ENCODE results near the gene MARS2.
"Not testable (repeated sequence)": the region's sequence is repeated elsewhere in the genome, so short reads cannot be mapped to it uniquely, and the experiment has no call there.

The MARS2 gene

GRCh38 chr2:197705121-197705911 lies at the start of gene MARS2:
TSS of gene MARS2 (plus strand) at chr2:197705369. CDS start at chr2:197705406, 37 bp downstream.
- DNase-seq (ENCODE audit: low read depth in 2 of 2): peak; percentile 91 to 93

GRCh38 chr2:197657562-197657961 lies 47.6 kb upstream of the MARS2 start:
- DNase-seq (ENCODE audit: low read depth in 2 of 2): no peak

GRCh38 chr2:197661626-197662025 lies 43.5 kb upstream of the MARS2 start:
- no peak for DNase-seq (ENCODE audit: low read depth in 2 of 2)

GRCh38 chr2:197666277-197666676 lies 38.9 kb upstream of the MARS2 start:
- DNase-seq (ENCODE audit: low read depth in 2 of 2): no peak

GRCh38 chr2:197668296-197668695 lies 36.9 kb upstream of the MARS2 start:
- no peak for DNase-seq (ENCODE audit: low read depth in 2 of 2)

- DNase-seq (ENCODE audit: low read depth in 2 of 2): no peak
Measured at GRCh38 chr2:197669077-197669476, 36.1 kb upstream of the MARS2 start.

GRCh38 chr2:197672371-197672893 lies 32.7 kb upstream of the MARS2 start:
- no peak for DNase-seq (ENCODE audit: low read depth in 2 of 2)

- DNase-seq (ENCODE audit: low read depth in 2 of 2): no peak
Measured at GRCh38 chr2:197673106-197673505, 32.1 kb upstream of the MARS2 start.

GRCh38 chr2:197673606-197674005 lies 31.6 kb upstream of the MARS2 start:
- DNase-seq (ENCODE audit: low read depth in 2 of 2): no peak

GRCh38 chr2:197674060-197674459 lies 31.1 kb upstream of the MARS2 start:
- DNase-seq (ENCODE audit: low read depth in 2 of 2): no peak

GRCh38 chr2:197674591-197674990 lies 30.6 kb upstream of the MARS2 start:
- no peak for DNase-seq (ENCODE audit: low read depth in 2 of 2)

GRCh38 chr2:197675246-197675645 lies 29.9 kb upstream of the MARS2 start, which contains the start of gene RFTN2:
TSS of gene RFTN2 (minus strand) at chr2:197675587. CDS start at chr2:197675458, 129 bp downstream.
- no peak for DNase-seq (ENCODE audit: low read depth in 2 of 2)

- no peak for DNase-seq (ENCODE audit: low read depth in 2 of 2)
Measured at GRCh38 chr2:197675711-197676188, 29.4 kb upstream of the MARS2 start.

- DNase-seq (ENCODE audit: low read depth in 2 of 2): no peak
Measured at GRCh38 chr2:197677056-197677455, 28.1 kb upstream of the MARS2 start.

- DNase-seq (ENCODE audit: low read depth in 2 of 2): no peak
Measured at GRCh38 chr2:197677483-197677882, 27.7 kb upstream of the MARS2 start.

GRCh38 chr2:197695206-197695605 lies 10.0 kb upstream of the MARS2 start:
- DNase-seq (ENCODE audit: low read depth in 2 of 2): not testable (repeated sequence)

GRCh38 chr2:197695971-197696370 lies 9.2 kb upstream of the MARS2 start:
- not testable (repeated sequence) for DNase-seq (ENCODE audit: low read depth in 2 of 2)

- DNase-seq (ENCODE audit: low read depth in 2 of 2): not testable (repeated sequence)
Measured at GRCh38 chr2:197696571-197696970, 8.6 kb upstream of the MARS2 start.

GRCh38 chr2:197699724-197700123 lies 5.4 kb upstream of the MARS2 start:
- DNase-seq (ENCODE audit: low read depth in 2 of 2): not testable (repeated sequence)

GRCh38 chr2:197700960-197701359 lies 4.2 kb upstream of the MARS2 start:
- no peak for DNase-seq (ENCODE audit: low read depth in 2 of 2)

GRCh38 chr2:197704434-197705120 lies 592 bp upstream of the MARS2 start:
- DNase-seq (ENCODE audit: low read depth in 2 of 2): no peak

All from stimulated activated CD8-positive, alpha-beta memory T cell treated with anti-CD3 and anti-CD28 coated beads, Interleukin-15, amount 100 ng/mL, for 48 hours (primary cell).